ENCODE results near the gene HEATR5B. TPM values are rescaled to one million over a fixed set of nuclear protein-coding genes. Genes with fewer than 3 reads are reported as not detected.

HEATR5B gene
- 10 to 100 TPM; 34.3 to 52.7 (median 44.5) TPM for total RNA-seq

DNA sequence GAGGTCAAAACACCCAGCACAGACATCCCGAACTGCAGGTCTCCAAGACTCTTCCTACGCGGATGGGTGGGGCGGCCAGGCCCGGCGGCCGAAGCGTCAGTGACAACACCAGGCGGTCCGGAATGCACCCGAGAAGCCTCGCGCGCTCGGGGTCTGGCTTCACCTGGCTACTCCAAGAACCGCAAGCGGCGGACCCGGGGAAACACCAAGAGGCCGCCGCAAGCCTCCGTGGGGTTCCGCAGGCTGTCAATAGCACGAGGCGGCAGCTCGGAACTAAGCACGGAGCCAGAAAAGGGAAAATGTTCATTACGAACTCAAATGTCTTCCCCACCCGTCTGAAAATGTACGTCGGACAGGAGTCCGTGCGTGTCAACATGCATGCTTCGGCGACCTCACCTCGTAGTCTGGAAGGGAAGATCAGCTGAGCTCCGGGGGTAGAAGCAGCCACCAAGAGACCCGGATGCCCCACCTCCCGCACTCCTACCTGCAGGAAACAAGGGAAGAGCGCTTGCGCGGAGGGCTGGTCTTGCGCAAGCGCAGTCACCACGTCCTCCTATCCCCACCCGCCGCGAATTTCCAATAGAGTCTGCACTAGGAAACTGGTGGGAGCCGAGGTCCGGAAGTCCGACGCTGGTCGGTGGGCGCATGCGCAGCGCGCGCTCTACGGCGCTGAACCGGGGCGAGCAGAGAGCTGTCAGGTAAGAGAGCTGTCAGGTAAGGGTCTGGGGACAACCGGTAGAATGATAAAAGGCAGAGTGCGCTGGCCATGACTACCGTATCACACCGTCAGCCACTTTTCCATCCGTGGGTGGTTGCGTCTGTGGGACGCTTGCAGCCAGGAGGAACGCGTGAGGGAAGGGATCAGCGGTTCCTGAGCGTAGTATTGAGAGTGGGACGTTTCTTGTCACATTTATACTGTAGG, at the start of gene HEATR5B, which contains the start of gene GPATCH11:
Gene HEATR5B (minus strand): TSS at position 500 of the 922 bp plus-strand sequence. CDS start 958 bp downstream, outside the sequence.
Gene GPATCH11 (plus strand): TSS at position 646 of the 922 bp plus-strand sequence. CDS start 3,864 bp downstream, outside the sequence.
- DNase-seq, result peak; percentile 97
- Histone ChIP-seq H3K4me1 (peaks cover 14 to 18% of the 10 kb centered on the region in 2 donors), H3K27ac (peak within 1 kb of the TSS; percentile 74 to 81 (median 74)), H3K9me3 (no peaks in the 10 kb centered on the region), H3K4me3 (replicated peaks in 1 of 3) (peak within 1 kb of the TSS; percentile 32 to 82 (median 75)), H3K27me3 (no peaks in the 10 kb centered on the region), H3K36me3 (no peaks in the 10 kb centered on the region)
- intact Hi-C loops (cut with DNase I), result no loop called here
- TF ChIP-seq, protein P1, sequence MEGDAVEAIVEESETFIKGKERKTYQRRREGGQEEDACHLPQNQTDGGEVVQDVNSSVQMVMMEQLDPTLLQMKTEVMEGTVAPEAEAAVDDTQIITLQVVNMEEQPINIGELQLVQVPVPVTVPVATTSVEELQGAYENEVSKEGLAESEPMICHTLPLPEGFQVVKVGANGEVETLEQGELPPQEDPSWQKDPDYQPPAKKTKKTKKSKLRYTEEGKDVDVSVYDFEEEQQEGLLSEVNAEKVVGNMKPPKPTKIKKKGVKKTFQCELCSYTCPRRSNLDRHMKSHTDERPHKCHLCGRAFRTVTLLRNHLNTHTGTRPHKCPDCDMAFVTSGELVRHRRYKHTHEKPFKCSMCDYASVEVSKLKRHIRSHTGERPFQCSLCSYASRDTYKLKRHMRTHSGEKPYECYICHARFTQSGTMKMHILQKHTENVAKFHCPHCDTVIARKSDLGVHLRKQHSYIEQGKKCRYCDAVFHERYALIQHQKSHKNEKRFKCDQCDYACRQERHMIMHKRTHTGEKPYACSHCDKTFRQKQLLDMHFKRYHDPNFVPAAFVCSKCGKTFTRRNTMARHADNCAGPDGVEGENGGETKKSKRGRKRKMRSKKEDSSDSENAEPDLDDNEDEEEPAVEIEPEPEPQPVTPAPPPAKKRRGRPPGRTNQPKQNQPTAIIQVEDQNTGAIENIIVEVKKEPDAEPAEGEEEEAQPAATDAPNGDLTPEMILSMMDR (IDR thresholded peaks at IDR 0.05), result no peak
- TF ChIP-seq POLR2A (IDR thresholded peaks at IDR 0.05), result peak in 1 of 2 donors; percentile 82
- WGBS, 2 donors, result 0 to 1% methylated on average over 36 to 71 of the region's 74 CpGs

DNA sequence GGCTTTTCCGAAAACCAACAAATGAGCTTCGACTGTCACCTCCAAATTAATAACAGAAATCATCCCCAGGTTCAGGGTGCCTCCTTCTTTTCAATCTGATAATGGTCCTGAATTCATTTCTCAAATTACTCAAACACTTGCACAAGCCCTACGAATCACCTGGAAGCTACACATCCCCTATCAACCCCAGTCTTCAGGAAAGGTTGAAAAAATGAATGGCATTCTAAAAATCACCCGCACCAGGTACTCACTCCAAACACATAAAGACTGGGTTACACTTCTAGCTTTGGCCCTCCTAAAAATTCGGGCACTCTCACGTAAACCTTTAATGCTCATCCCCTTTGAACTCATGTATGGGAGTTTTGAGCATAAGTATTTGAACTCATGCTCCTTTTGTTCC, 48.7 kb upstream of the HEATR5B start:
- DNase-seq, result no peak
- H3K9me3 ChIP-seq, result no peaks in the 10 kb centered on the region
- no peak overlapping the region for H3K27ac ChIP-seq
- intact Hi-C loops (cut with DNase I), result no loop called here
- H3K4me3 ChIP-seq (replicated peaks in 1 of 3), result no peak overlapping the region
- TF ChIP-seq, protein P1 (IDR thresholded peaks at IDR 0.05), result no peak
- no peak for TF ChIP-seq POLR2A (IDR thresholded peaks at IDR 0.05)
- peaks cover 41 to 45% of the 10 kb centered on the region in 2 donors for H3K36me3 ChIP-seq
- no peaks in the 10 kb centered on the region for H3K4me1 ChIP-seq
- WGBS, 2 donors, result 98 to 99% methylated on average over 6 of the region's 6 CpGs
- H3K27me3 ChIP-seq, result no peaks in the 10 kb centered on the region

GRCh38 chr2:37125416-37125815, 41.2 kb upstream of the HEATR5B start:
- TF ChIP-seq, protein P1 (IDR thresholded peaks at IDR 0.05), result no peak

DNA sequence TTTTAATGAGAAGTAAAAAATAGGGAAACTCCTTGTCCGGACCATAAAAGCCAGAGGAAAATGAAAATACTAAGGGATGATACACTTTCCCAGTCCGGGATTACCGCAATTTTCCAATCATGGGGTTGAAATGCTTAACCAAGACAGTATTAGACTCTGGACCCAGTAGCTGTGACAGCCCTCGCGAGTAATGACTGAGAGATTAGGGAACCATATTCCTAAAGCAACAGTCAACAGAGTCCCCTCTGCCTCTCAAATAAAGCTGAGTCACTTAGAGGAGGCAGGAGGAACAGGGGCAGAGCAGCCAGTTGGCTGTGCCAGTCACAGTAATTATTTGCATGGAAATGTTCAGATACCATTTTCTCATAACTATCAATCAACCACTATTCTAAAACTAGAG, 35.0 kb upstream of the HEATR5B start:
- H3K36me3 ChIP-seq, result peaks cover 16 to 40% of the 10 kb centered on the region in 2 donors
- WGBS, 2 donors, result 94 to 99% methylated on average over 5 of the region's 5 CpGs

More at GRCh38 chr2:37125416-37125815, 41.2 kb upstream of the HEATR5B start:
- Histone ChIP-seq H3K27me3 (no peaks in the 10 kb centered on the region), H3K36me3 (peaks cover 15 to 29% of the 10 kb centered on the region in 2 donors), H3K27ac (no peak overlapping the region), H3K9me3 (no peaks in the 10 kb centered on the region), H3K4me1 (no peaks in the 10 kb centered on the region), H3K4me3 (replicated peaks in 1 of 3) (no peak overlapping the region)
- no peak for DNase-seq
- WGBS, 2 donors, result 97 to 100% methylated on average over 2 of the region's 2 CpGs
- intact Hi-C loops (cut with DNase I), result no loop called here

More for the DNA sequence above, 35.0 kb upstream of the HEATR5B start:
- no peaks in the 10 kb centered on the region for H3K9me3 ChIP-seq
- intact Hi-C loops (cut with DNase I), result no loop called here
- no peak overlapping the region for H3K4me3 ChIP-seq (replicated peaks in 1 of 3)
- no peak for TF ChIP-seq POLR2A (IDR thresholded peaks at IDR 0.05)
- TF ChIP-seq, protein P1 (IDR thresholded peaks at IDR 0.05), result no peak
- H3K27me3 ChIP-seq, result no peaks in the 10 kb centered on the region
- DNase-seq, result no peak
- H3K27ac ChIP-seq, result no peak overlapping the region
- H3K4me1 ChIP-seq, result no peaks in the 10 kb centered on the region
